DMS79 treated with DMSO at 0.1 percent for 48 hours (cell line): ENCODE data around the gene LY86.
A peak's percentile ranks its signal among the peaks of the same experiment; 100 is the strongest.

Experiments used
- DNase-seq: peaks from one replicate; lab custom pipeline; 2025; lab: John Stamatoyannopoulos, UW

Gene LY86

DNA sequence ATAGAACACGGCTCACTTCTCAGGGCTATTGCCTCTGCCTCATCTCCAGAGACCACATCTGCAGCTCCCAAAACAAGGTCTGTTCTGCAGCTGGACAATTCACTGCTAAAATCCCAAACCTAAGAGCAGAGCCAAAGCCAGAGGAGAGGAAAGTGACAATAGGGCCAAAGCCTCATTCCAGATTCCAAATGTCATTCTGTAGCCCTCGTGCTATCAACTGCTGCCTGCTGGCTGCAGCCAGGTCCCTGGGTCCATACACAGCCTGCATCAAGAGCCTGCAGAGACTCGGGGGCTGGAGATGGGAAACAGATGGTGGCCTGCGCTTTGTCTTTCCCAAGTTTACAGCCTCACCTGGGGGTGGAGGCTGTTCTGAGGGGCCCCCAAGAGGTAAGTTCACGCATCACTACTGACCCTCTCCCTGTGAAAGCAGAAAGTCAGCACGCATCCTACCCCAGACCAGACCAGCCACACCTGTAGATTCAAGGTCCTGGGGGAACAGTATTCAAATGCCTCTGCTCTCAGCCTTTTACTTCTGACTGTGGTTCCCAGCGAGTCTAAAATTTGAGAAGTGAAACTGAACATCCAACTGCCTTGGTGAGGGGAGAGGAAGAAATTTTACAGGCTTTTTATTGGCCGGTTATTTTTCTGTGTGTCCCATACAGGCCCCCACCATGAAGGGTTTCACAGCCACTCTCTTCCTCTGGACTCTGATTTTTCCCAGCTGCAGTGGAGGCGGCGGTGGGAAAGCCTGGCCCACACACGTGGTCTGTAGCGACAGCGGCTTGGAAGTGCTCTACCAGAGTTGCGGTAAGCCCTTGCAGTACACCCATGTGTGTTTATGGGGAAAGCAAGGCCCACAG lies at the start of gene LY86:
TSS of gene LY86 (plus strand) at position 657 of the 860 bp plus-strand sequence. CDS start at position 672, 15 bp downstream.
- DNase-seq, result no peak

DNA sequence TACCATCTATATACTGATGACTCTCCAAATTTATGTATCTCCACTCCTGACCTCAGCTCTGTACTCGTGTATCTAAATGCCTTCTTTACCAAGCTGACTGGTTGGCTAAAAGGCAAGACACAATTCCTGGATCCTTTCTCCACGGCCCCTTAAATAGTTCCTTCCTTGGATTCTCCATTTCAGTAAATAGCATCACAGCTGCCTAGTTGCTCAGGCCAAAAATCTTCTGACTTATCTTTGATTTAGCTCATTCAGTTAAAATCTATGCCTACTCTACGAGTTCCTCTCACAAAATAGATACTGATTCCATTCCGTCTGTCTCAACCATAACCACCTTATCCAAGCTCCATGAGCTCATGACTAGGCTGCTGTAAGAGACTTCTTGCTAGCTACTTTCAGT lies 49.5 kb upstream of the LY86 start:
- no peak for DNase-seq

DNA sequence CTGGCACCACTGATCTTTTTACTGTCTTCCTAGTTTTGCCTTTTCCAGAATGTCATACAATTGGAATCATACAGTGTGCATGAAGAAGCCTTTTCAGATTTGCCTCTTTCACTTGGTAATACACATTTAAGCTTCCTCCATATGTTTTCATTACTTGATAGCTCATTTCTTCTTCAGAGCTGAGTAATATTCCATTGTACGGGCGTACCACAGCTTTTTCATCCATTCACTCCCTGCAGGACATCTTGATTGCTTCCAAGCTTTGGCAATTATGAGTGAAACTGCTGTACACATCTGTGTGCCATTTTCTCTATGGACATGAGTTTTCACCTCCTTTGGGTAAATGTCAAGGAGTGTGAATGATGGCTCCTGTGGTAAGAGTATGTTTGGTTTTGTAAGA lies 46.2 kb upstream of the LY86 start:
- no peak for DNase-seq

DNA sequence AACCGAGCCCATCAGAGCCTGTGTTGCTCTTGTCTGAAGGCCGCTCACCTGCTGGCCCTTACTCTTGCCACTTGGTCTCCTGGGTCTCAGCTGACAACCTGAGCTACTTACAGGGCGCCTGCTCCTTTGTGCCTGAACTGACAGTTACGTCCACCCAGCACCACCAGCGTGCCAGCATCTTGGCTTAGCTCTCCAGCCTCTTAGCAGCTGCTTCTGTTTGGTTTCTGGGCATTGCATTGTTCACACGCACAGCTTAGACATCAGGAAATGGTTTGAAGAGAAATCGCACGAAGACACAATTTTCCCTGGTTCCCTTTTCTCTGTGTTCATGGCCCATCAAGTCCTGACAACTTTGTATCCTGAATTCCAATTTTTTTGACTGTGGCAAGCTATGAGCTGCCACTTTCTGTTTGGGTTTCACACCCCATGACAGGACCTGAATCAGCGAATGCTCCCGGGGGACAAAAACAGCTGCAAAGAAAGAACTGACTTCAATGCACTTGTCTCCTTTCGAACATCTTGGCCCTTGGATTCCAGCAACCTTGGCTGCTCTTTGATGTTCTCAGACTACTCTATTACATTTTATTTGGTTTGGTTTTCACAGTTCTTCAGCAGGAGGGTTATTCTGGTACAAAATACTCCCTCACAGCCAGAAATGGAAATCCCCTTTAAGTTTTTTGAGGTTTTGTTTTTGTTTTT lies 45.2 kb upstream of the LY86 start:
- no peak for DNase-seq

DNA sequence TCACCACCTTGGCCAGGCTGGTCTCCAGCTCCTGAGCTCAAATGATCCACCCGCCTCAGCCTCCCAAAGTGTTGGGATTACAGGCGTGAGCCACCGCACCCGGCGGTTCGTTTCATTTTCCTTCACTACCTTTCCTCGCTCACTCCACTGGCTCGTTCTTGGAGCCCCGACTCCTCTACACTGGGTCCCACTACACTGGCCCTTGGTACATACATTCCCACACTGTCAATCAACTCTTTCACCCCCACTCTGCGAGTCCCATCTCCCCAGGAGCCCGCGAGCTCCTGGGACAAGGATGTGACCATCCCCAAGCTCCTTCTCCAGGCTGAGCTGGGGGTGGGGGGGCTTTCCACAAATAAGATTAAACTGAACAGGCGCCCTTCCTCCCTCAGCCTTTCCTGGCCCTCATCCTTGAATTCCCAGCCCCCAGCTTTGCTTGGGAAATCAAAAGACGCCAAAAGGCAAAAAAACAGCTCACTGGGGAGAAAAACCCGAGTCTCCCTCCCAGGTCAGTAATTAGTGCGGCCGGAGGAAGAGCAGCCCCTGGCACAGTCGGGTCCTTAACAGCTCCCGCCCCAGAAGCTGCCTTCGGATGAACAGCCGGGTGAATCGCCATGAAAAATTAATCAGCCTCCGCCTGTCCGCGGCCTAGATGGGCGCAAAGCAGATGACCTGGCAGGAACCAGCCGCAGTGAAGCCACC lies 42.8 kb upstream of the LY86 start:
- DNase-seq, result no peak

DNA sequence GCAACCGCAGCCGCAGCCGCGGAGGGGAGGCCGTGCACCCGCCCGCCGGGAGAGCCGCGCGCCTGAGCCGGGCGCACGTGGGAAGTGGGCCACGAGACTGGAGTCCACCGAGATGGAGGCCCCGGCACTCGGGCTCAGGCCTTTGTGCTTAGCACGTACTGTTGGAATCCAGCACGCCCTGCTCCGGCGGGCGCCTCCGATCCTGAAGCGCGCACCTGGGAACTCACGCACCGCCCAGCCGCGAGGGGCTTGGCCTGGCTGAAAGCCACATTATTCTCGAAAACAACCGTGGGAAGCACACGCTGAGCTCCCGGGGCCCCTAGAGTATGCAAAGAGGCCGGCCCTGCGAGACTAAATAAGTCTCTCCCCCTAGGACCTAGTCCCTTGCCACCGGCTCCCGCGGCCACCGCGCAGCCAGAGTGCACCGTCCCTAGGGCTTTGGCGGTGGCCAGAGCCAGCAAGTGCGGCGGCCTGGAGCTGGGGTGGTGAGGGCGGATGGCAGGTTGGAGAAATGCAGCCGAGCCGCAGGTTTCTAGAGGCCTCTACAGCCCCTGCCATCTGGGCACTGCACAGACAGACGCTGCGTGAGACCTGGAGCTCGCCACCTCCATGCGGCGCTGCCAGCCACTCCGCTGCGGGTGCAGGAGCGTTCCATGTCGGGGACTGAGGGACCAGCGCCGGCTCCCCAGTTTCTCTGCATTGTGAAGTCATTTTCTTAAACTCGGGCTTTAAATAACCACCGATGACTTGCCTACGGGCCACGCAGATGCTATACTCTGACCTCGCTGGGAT lies 42.0 kb upstream of the LY86 start:
- no peak for DNase-seq

DNA sequence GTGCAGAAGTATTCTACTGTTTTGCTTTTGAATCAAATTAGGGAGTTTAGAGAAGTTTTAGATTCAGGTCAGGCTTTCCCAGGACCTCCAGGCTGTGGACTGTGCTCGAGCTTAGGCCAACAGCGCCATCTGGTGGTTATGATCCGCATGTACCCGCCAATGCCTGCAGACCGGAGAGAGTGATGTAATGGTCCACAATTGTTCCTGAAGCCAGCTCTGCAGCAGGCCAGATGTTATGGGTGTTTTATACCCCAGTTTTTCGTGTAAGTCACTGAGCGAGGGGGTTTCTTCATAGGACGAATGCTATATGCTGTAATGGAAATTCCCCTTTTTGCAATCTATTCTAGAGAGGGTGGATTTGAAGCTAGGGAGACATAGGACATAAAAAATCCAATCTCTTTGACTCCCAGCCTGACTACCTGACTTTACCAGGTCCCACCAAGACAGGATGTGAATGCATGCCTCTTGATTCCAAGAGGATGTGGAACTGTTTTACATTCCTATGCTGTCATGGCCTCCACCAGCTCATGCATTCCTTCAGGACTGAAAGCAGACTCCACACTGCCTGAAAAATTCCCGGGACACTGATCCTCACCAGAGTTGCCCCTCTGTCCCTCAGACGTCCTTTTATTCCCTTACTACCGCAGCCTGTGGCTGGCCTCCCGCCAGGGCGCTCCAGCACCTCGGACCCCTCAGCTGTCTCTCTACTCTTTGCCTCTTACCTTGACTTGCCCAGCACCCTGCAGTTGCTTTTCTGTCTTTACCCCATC lies 41.2 kb upstream of the LY86 start:
- peak; percentile 57 for DNase-seq

DNA sequence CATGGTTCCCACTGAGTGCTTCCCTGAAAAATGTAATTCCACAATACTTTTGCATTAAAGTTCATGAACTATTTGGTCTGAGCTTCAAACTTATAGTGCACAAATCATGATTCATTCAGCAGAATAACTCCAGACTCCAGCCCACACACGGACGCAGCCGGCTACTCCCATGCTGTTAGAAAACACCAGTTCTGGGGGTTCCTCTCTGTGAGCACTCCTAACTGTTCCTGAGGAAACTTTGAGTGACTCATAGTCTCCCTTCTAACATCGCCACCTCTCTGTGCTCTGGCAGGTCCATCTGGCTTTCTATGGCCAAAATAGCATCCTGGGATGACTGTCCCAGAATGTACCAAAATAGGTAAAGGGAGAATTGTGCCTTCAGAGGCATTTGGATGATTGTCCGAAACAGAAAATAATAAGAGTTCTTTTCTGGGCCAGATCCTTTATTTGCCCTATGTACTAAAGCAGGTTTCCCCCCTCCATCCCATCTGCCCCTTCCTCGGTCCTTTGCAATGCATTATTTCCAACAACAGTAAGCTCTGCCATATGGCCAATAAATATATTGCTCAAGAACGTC lies 32.3 kb upstream of the LY86 start:
- no peak for DNase-seq

GRCh38 chr6:6556738-6557503 lies 31.6 kb upstream of the LY86 start:
- DNase-seq, result no peak

DNA sequence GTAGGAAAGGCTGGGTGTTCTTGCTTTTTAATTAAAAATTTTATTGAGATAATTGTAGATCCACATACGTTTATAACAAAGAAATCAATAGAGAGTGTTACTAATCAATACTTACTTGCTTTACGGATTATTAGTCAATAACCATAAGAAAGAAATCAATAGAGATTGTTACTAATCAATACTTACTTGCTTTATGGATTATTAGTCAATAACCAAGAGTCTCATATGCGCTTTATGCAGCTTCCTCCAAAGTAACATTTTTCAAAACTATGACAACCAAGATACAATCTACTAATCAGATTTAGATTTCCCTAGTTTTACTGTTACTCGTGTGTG lies 31.0 kb upstream of the LY86 start:
- DNase-seq, result no peak

DNA sequence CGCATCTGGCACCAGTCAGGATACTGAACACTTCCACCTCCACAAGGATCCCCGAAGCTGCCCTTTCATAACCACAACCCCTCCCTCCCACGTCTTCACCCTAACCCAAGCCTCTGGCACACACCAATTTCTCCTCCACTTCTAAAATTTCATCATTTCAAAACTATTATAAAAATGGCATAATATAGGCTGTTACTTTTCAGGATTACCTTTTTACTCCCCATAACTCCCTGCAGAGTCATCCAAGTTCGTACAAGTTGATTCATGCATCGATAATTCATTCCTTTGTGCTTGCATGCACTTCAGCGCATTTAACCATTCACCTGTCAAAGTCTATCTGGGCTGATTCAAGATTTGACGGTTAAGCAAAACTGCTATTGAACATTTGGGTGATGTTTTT lies 30.6 kb upstream of the LY86 start:
- no peak for DNase-seq

GRCh38 chr6:6559994-6560570 lies 28.4 kb upstream of the LY86 start:
- no peak for DNase-seq

- no peak for DNase-seq
These were observed 27.6 kb upstream of the LY86 start for GRCh38 chr6:6560909-6561308.

DNA sequence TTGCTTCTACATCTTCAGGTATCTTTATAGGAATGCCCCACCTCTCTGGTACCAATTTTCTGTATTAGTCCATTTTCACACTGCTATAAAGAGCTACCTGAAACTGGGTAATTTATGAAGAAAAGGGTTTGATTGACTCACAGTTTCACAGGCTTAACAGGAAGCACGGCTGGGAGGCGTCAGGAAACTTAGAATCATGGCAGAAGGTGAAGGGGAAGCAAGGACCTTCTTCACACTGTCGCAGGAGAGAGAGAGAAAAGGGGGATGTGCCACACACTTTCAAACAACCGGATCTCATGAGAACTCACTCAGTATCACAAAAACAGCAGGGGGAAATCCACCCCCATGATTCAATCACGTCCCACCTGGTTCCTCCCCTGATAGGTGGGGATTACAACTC lies 24.4 kb upstream of the LY86 start:
- no peak for DNase-seq

GRCh38 chr6:6565069-6565468 lies 23.5 kb upstream of the LY86 start:
- DNase-seq, result no peak

DNA sequence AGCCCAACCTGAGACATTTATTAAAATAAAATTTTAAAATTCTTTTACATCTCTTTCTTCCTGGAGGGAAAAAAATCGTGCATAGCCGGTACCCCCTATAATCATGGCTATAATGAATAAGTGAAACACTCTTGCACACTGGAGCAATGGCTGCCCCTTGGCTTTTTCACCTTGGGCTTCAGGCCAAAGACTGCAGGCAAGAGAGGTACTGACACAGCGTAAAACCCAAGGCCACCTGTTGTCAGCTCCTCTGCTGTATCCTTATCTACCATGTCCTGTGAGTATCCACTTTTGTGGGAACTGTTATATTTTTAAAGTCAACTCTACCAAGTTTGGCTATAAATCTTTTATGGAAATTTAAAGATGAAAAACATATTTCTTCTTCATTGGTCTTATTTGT lies 23.0 kb upstream of the LY86 start:
- DNase-seq, result no peak

DNA sequence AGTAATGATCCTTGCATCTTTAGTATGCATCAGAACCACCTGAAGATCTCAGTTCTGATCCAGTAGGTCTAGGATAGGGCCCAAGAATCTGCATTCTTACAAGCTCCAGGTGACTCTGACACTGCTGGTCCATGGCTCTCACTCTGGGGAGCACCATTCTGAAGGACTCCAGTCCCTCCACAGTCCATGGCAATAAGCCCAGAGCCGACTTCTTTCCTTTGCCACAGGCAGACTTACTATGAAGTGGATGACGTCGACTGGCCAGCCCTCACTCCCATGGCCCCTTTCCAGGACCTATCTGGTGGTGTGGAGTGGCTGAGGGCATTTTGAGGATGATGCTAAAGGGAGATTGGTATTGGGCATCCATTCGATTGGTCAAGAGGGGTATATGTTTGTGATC lies 21.8 kb upstream of the LY86 start:
- no peak for DNase-seq

DNA sequence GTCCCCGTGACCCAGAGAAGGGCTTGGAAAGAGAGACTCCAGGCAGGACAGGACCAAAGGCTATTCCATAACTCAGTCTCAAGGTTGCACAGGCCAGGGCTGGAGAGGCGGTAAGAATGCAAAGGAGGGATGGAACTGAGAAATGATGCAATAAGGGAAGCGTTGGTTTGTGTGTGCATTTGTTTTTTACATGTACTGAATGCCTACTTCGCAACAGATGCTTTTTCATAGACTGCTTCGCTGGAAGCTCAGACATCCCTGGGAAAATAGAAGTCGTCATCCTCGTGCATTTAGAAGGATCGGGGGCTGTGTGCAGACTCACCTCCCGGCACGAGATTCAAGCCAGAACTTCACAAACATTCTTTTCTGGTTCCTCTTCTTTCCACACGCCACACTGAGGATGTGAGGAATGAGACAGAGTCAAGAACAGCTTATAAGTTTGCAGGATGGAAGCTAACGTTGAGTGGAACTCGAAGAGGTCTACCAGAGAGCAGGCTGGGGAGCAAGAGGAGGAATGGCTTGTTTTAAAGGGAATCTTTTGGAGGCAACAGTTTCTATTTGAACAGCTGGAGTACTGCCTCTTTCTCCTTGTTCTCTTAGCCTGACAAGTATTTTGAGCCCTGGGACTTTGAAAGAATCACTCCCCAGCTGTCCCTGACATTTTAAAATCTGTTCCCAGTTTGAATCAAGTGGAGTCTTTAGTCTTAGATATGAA lies 19.3 kb upstream of the LY86 start:
- DNase-seq, result no peak

DNA sequence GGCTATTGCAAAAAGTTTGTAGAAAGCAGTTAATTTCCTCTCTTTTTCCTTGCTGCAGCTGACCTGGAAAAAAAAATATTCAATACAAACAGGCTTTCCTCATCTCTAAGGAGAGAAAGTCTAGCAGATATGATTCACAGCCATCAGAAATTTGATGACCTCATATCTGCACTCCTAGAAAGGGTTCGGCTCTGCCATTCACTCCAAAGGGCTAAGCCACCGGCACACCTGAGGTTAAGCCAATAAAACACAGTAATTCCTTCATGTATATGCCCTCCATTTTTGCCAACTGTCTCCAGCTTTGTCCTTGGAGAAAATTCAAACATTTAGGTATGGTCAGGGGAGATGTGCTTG lies 18.7 kb upstream of the LY86 start:
- DNase-seq, result no peak
